Prostate gland (tissue), 2 donors: Measurements from ENCODE around the gene EXD3.

Source experiments
- POLR2A ChIP-seq: fragments of 450-650 bp; IDR thresholded peaks from one replicate; pipeline ENCODE4 v1.6.1; 2016; ENCODE audit warnings: antibody characterized with exemption, mild to moderate bottlenecking
- POLR2AphosphoS5 ChIP-seq: sonication (generic); formaldehyde crosslinking; IDR thresholded peaks from one replicate; pipeline ENCODE4 v1.6.1; 2017; ENCODE audit warnings: antibody characterized with exemption
- TF ChIP-seq, protein P1 (sequence below), 4 experiments: fragments of 200-600 bp in 2 of 4; fragments of 450-650 bp in 2 of 4; sonication (generic) in 2 of 4; IDR thresholded peaks; 1 replicate in 3 of 4; 2 replicates in 1 of 4; pipeline ENCODE4 v1.5.1; 2016 to 2019; ENCODE audit warnings: antibody characterized with exemption in 4 of 4, mild to moderate bottlenecking in 2 of 4, moderate library complexity in 2 of 4

DNA sequence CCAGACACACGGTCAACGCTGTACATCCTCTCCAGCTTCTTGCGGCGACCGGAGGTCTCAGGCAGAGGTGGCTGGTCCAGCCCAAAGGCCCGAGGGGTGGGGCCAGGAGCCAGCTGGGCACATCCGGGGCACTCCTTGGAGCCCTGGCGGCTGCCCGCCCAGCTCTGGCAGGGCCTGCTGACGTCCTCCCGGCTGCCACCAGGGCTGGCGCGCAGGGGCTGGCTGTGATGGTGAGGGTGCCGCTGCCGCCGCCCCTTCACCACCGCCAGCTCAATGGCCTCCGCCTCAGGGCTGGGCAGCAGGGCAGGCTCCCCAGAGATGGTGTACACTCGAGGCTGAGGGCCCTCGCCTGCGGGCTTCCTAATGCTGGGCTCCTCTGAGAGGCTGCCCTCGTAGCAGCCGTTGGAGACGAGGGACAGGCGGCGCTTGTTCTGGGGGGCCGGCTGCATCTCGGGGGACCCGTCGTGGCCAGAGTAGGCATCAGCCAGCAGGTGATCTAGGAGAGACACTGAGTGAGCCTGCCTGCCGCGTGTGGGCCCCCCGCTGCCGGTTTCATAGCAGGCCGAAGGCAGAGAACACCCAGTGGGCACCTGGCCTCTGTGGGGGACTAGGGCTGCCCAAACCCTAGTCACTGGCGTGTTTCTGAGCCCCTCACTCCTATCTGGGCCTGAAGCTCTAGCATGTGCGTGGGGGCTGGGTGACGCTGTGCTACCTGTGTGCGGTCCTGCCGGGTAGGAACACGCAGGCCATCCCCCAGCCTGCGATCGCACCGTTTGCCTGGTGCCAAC, 34.6 kb upstream of the EXD3 start:
- TF ChIP-seq POLR2AphosphoS5: no peak
- TF ChIP-seq, protein P1, sequence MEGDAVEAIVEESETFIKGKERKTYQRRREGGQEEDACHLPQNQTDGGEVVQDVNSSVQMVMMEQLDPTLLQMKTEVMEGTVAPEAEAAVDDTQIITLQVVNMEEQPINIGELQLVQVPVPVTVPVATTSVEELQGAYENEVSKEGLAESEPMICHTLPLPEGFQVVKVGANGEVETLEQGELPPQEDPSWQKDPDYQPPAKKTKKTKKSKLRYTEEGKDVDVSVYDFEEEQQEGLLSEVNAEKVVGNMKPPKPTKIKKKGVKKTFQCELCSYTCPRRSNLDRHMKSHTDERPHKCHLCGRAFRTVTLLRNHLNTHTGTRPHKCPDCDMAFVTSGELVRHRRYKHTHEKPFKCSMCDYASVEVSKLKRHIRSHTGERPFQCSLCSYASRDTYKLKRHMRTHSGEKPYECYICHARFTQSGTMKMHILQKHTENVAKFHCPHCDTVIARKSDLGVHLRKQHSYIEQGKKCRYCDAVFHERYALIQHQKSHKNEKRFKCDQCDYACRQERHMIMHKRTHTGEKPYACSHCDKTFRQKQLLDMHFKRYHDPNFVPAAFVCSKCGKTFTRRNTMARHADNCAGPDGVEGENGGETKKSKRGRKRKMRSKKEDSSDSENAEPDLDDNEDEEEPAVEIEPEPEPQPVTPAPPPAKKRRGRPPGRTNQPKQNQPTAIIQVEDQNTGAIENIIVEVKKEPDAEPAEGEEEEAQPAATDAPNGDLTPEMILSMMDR (IDR thresholded peaks at IDR 0.05): no peak
- no peak for TF ChIP-seq POLR2A
